Measurements from ENCODE around the gene TGFB1.
"Not testable (repeated sequence)": the region's sequence is repeated elsewhere in the genome, so short reads cannot be mapped to it uniquely, and the experiment has no call there.

TGFB1 gene

GRCh38 chr19:41353466-41354342 is at the start of gene TGFB1:
Gene TGFB1 (minus strand): TSS chr19:41353922. CDS start chr19:41353044, 878 bp downstream.
- peak; percentile 67 for DNase-seq (ENCODE audit: low read depth)

DNA sequence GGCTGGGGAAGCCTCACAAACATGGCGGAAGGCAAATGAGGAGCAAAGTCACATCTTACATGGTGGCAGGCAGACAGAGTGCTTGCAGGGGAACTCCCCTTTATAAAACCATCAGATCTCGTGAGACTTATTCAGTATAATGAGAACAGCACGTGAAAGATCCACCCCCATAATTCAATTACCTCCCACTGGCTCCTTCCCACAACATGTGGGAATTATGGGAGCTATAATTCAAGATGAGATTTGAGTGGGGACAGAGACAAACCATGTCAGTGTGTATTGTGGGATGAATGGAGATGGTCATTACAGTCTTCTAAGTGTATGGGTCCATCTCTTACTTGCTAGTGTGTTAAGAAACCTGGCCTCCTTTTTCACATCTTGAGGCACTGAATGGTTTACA is 48.3 kb upstream of the TGFB1 start:
- DNase-seq (ENCODE audit: low read depth) = no peak

DNA sequence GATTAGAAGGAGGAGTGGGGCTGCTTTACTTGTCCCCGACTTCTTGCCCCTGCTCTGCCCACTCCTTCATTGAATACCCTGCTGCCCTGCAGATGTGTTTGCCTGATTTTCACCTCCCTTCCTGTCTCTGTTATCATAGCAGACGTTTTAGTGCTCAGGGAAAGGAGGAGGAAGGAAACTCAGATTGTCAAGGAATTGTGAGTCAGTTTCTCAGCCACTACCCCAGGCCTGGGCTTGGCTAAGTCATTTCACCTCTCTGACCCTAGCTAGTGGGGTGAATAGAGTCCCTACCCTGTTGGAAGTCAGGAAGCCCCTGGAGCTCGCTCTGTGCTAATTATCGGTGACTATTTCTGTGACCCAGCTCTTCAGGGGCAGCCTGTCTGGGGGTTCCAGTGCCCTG is 47.8 kb upstream of the TGFB1 start:
- DNase-seq (ENCODE audit: low read depth) = no peak

DNA sequence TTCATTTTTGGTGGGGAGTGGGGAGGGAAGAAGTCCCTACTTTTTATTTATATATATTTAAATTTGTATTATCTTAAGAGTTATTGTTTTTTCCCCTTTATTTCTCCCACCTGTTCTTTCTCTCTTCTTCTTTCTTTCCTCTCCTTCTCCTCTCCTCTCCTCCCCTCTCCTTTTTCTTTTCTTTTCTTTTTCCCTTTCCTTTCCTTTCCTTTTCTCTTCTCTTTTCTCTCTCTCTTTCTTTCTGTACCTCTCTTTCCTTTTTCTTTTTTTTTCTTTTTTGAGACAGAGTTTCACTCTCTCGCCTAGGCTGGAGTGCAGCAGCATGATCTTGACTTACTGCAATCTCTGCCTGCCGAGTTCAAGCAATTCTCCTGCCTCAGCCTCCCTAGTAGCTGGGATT is 45.8 kb upstream of the TGFB1 start:
- no peak for DNase-seq (ENCODE audit: low read depth)

GRCh38 chr19:41399091-41399490 is 45.4 kb upstream of the TGFB1 start:
- no peak for DNase-seq (ENCODE audit: low read depth)

- no peak for DNase-seq (ENCODE audit: low read depth)
Observed at GRCh38 chr19:41398598-41398997, 44.9 kb upstream of the TGFB1 start.

- no peak for DNase-seq (ENCODE audit: low read depth)
Observed at GRCh38 chr19:41398050-41398418, 44.3 kb upstream of the TGFB1 start.

DNA sequence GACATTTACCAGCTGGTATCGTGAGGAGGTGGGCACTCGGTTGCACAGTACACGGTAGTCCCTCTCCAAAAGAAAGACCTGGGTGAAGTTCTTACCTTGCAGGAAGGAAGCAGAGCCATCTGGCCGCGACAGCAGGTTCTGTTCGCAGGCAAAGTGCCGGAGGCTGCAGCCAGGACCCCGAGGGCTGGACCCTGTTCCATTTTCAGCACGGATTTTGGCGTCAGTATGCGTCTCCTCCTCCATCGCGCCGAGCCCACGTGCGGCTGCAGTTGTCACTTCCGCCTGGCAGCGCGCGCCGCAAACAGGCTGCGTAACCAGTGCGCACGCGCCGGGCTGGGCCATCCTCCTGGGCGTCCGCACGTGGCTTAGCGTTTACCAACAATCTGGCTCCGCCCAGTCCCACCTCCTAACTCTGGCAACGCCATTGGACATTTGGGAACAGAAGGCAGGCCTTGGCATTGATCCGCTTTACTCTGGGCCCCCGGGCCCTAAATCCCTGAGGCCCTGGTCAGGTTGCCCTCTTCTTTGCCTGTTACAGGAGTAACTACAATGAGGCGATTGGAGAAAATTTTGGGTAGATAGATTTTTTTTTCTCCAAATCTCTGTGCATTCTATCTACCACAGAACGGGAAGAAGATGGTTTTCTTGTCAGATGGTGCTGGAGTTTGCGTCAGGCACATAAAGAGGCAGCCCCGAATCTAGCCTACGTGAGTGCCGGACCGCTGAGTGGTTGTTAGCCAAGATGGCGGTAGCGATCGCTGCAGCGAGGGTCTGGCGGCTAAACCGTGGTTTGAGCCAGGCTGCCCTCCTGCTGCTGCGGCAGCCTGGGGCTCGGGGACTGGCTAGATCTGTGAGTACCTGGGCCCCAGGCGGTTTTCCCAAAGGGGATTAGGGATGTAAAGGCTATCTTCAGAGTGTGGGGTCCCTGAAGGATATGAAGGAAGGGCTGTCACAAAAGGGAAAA is 43.6 kb upstream of the TGFB1 start, which contains the start of the genes BCKDHA and EXOSC5:
Gene BCKDHA (plus strand): TSS at position 733 of the 964 bp plus-strand sequence. CDS start 10 bp downstream, at position 743.
Gene EXOSC5 (minus strand): TSS at position 274 of the 964 bp plus-strand sequence. CDS start 31 bp downstream, at position 243.
- peak; percentile 100 for DNase-seq (ENCODE audit: low read depth)

DNA sequence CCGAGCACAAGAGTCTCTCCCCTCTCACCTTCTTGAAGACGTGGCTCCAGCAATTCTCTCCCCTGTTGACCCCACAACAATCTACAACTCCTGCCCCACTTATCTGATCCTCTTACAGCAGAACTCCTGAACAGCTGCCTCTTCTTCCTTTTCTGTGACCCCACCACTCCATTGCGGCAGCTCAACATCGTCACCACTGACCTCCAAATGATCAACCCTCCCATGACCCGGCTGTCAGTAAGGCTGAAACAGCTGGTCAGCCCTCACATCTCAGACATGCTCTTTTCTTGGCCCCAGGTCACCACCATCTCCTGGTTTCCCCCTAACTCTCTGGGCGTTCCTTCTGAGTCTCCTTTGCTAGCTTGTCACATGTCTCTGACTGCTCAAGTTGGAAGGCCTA is 41.6 kb upstream of the TGFB1 start:
- no peak for DNase-seq (ENCODE audit: low read depth)

DNA sequence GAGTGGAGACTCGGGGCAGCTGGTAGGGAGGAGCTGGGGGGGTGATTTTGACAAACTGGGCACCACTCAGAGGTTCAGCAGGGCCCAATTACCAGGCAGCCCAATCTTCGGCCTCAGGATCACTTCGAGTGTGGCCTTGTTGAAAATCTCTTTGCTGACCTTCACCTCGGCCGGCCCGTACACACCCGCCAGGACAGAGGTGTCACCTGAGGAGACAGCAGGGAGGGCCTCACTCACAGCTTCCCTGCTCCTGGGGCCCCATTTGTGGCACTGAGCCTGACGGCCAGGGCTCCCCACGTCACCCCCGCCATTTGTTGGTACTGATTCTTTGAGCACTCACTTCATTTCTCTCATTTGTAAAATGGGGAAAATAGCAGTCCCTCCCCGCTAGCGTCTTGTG is 39.1 kb upstream of the TGFB1 start:
- no peak for DNase-seq (ENCODE audit: low read depth)

DNA sequence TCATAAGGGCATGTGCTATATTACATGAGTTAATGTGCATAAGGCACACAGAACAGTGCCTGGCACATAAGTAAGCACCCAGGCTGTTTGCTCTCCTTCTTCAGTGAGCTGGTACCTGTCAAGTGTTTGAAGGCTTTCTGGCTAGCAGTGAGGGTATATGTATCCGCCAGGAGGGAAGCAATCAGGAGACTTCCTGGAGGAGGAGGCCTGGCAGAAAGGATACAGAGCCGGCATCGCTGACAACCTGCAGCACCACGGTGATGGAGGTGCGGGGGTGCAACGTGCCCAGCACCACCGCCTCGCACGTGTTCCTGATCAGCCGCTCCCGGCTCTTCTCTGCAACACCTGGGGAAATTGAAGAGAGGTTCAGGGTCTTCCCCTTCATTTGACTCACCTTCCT is 37.9 kb upstream of the TGFB1 start:
- DNase-seq (ENCODE audit: low read depth) = no peak

GRCh38 chr19:41386442-41386841 is 32.7 kb upstream of the TGFB1 start:
- no peak for DNase-seq (ENCODE audit: low read depth)

DNA sequence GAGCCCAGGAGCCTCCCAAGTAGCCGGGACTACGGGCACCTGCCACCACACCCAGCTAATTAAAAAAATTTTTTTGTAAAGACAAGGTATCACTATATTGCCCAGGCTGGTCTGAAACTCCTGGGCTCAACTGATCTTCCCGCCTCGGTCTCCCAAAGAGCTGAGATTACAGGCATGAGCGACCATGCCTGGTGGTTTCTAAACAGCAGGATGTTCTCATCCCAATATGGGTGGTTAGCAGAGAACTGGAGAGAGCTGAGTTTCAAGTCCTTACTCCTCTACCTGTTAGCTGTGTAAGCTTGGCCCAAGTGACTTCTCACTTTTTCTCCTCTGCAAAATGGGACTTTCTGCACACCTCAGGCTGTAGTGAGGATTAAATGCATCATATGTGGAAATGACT is 30.6 kb upstream of the TGFB1 start:
- DNase-seq (ENCODE audit: low read depth) = no peak

- DNase-seq (ENCODE audit: low read depth) = not testable (repeated sequence)
Observed at GRCh38 chr19:41381536-41381935, 27.8 kb upstream of the TGFB1 start.

- no peak for DNase-seq (ENCODE audit: low read depth)
Observed at GRCh38 chr19:41377977-41378709, 24.4 kb upstream of the TGFB1 start.

DNA sequence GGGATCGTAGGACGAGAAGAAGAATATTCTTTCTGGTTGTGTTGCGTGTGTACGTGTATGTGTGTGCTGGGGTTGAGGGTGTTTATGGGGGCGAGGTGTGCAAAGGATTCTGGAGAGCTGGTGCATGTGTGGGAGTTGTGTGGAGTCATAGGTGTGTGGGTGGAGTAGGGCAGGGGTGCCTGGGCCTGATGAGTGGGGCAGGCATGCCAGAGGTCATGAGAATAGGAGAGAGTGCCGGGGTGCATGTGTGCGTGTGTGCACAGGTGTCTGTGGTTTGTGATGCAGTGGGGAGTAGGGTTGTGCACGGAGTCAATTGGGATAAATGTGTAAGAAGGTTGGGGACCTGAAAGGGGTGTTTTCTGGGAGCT is 23.3 kb upstream of the TGFB1 start:
- DNase-seq (ENCODE audit: low read depth) = no peak

DNA sequence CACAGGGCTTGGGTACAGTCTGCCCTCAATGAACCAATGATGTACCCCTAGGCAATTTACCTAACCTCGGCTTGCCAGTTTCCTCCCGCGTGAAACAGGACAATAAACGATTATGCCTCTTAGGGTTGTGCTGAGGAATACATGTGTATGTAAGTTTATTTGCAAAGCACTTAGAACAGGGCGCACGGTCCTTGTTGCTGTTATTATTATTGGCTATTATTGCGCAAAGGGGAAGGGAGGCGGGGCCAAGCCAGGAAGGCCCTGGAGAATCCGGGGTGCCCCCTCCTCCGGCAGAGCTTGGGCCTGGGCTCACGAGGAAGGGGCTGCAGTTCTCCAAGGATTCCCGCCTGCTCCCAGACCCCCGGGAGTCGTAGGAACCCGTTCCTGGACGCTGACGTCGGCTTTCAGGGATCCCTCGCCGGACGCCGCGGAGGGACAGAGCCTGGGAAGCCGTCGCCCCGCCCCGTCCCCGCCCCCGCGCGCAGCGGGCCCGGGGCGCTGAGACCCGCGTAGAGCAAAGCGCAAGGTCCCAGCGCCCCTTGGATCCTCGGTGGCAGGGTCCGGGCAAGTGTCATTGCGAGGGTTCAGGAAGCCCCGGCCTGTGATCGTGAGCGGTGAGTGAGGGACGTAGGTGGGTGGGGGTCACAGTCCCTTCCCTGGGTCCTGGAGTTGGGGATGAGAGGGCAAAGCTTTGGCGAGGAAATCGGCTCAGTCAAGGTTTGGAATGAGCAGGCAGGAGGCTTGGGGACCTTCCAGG is 22.7 kb upstream of the TGFB1 start, which contains the start of gene TMEM91:
Gene TMEM91 (plus strand): TSS at position 293 of the 757 bp plus-strand sequence. CDS start 1,777 bp downstream, outside the sequence.
- no peak for DNase-seq (ENCODE audit: low read depth)

DNA sequence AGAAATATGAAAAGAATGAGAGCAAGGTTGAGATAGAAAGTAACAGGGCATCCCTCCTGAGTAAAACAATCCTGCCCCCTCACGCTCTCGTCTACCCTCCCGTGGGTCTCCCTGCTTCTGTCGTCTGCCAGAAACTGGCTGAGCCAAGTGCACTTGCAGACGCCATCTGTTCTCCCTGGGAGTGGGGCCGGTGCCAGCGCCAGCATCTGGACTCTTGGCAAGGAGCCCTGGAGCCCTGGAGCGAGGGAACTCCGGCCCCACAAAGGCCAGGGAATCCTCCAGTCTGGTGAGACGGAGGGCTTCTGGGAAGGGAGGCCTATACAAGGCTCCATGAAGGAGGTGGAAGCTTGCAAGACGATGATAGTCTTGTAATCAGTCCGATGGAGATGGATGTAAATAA is 20.3 kb upstream of the TGFB1 start:
- no peak for DNase-seq (ENCODE audit: low read depth)

DNA sequence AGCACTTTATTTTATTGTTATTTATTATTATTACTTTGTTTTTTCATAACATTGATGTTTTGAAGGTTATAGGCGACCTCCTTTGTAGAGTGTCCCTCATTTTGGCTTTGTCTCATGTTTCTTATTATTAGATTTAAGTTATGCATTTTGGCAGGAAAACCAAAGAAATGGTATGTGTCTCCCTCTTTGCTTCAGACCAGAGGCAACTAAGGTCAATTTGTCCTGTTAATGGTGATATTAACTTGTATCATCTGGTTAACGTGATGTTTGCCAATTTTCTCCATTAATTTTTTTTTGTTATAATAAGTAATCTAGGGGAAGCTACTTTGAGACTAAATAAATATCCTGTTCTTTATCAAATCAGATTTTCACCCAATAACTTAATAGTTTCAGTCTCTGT is 18.8 kb upstream of the TGFB1 start:
- DNase-seq (ENCODE audit: low read depth) = no peak

DNA sequence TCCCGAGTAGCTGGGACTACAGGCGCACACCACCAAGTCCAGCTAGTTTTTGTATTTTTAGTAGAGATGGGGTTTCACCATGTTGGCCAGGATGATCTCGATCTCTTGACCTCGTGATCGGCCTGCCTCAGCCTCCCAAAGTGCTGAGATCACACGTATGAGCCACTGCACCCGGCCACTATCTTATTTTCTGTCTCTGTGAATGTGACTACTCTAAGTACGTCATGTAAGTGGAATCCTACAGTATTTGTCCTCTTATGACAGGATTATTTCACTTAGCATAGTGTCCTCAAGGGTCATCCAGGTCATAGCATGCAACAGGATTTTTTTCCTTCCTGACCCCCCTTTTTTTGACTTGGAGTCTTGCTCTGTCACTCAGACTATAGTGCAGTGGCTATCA is 17.8 kb upstream of the TGFB1 start:
- no peak for DNase-seq (ENCODE audit: low read depth)

GRCh38 chr19:41371119-41371518 is 17.4 kb upstream of the TGFB1 start:
- DNase-seq (ENCODE audit: low read depth) = not testable (repeated sequence)
